ENCODE data around the gene GAL3ST3.

The GAL3ST3 gene

DNA sequence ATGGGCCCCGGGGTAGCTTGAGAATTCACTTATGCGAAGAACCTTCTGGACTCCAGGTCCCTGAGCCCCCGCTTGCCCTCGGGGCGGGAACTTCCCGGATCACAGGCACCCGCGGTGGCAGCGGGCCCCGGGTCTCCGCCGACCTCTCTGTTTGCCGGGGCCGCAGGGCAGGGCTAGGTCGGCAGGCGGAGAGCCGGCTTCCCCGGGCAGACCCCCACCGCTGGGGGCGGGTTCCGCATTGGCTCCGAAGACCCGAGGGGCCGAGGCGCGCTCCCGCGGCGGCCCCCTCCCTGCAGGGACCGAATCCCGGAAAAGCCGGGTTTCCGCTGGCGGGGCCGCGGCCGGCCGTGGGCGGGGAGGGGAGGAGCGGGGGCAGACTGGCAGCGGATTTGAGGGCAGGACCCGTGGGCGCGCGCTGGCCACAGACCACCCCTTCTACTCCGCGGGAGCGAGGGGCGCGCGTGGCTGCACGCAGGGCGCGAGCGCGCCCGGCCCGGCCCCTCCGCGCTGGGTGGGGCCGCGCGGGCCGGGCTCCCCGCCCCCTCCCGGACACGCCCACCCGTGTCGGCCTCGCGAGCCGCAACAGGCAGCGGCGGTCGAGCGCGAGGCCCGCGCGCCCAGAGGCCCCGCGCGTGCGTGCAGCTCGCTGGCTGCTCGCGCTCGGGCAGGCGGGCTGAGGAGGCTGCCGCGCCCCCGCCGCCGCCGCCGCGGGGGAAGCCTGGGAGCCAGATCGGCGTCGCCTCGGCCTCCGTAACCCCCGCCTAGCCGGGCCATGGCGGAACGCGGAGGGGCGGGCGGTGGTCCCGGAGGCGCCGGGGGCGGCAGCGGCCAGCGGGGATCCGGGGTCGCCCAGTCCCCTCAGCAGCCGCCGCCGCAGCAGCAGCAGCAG is 21.0 kb upstream of the GAL3ST3 start, which contains the start of gene PACS1:
Gene PACS1, plus strand, starts transcription at position 558 of the 889 bp plus-strand sequence. Its CDS starts 215 bp downstream, at position 773.
- peak; percentile 80 for DNase-seq (ENCODE audit: low spot score)

DNA sequence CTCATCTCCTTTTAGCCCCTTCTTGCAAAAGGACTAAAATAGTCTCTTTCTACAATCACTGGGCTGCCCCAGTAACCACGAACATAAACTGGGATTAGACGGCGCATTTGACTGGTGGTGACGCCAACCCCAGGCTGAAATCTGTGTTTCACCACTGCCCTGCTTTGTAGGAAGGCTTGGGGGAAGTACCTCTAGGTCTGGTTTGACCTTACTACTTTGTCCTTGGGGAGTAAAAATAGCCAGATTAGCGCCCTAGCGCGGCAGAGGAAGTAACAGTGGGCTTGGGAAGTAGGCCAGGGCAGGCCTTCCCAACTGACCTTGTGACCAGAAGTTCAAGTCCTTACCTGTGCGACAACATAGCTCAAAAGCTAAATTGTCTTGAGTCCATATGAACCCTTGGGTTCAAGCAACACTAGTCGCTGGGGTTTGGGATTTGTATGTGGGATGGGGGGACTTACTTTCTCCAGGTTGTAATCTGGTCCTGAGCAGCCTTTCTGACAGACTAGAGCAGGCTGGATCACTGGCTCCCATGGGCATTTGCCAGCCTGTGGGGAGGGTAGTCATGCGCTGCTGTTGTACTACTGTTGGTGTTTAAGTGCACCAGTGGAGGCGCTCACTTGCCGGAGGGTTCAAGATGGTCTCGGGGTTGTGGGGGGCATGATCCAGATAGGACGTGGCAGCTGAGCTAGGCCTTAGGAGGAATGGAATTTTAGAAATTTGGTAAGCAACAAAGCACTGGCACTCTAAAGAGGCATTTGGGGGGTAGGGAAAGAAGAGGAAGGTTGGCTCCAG is 20.2 kb upstream of the GAL3ST3 start:
- peak; percentile 29 for DNase-seq (ENCODE audit: low spot score)

DNA sequence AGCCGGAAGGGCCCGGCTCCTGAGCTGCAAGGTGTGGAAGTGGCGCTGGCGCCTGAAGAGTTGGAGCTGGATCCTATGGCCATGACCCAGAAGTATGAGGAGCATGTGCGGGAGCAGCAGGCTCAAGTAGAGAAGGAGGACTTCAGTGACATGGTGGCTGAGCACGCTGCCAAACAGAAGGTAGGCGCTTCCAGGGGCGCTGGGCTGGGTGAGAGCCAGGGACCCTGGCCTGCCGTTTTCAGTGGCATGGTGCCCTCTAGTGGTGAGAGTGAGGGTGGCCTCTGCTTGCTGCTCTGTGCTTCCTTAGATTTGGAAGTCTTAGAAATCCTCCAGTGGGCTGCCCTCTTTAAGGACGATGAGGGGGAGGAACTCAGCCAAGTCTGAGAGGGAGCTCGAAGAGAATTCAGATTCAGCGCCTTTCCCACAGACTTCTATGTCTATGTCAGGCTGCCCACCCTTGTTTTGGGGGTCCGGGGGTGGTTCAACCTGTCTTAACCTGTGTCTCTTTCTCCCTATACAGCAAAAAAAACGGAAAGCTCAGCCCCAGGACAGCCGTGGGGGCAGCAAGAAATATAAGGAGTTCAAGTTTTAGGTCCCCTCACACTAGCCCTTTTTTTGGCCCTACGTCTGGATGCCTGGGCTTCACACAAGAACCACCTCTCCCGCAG is 19.3 kb upstream of the GAL3ST3 start:
- peak; percentile 70 for DNase-seq (ENCODE audit: low spot score)

DNA sequence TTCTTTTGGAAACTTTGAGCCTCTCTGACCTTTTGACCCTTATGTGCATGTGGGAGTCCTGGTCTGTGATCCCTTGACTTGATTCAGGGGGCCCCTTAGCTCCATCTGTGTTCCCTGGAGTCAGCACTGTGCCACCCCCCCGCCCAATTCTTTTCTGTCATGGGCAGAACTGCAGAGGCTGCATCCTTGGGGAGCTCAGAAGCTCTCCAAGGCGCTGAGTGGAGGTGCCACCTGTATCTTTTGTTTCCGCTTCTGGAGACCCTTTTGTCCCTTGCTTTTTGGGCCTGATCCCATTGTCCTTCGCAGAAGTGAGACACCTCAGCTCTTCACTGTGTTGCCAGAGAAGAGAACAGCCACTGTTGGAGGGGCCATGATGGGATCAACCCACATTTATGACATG is 18.7 kb upstream of the GAL3ST3 start:
- no peak for DNase-seq (ENCODE audit: low spot score)

DNA sequence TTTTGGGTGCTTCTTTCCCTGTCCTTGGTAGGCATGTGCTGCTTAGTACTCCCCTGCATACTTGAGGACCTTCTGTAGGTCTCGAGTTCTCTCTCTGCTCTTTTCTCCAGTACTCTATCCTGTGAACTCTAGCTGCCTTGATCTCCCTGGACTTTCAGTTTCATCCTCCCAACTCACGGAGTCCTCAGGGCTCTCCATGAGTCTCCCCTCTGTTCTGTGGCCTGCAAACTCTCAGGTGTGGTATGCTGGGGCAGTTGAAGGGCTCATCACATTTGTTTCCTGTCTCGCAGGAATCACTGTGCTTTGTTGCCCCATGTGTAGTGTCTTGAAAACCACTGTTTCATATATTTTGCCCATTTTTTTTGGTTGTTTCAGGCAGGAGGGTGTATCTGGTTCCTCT is 17.8 kb upstream of the GAL3ST3 start:
- DNase-seq (ENCODE audit: low spot score), result no peak

DNA sequence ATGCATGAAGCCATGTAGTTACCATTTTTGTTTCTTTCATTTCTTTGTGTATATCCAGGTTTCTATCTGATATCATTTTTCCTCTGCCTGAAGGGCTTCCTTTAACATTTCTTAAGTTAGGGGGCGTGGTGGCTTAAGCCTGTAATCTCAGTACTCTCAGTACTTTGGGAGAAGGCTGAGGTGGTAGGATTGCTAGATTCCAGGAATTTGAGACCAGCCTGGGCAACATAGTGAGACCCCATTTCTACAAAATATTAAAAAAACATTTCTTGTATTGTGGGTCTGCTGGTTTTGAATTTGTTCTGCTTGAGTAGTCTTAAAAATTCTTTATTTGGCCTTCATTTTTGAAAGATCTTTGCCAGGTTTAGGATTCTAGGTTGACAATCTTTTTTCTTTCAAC is 15.6 kb upstream of the GAL3ST3 start:
- DNase-seq (ENCODE audit: low spot score), result no peak

DNA sequence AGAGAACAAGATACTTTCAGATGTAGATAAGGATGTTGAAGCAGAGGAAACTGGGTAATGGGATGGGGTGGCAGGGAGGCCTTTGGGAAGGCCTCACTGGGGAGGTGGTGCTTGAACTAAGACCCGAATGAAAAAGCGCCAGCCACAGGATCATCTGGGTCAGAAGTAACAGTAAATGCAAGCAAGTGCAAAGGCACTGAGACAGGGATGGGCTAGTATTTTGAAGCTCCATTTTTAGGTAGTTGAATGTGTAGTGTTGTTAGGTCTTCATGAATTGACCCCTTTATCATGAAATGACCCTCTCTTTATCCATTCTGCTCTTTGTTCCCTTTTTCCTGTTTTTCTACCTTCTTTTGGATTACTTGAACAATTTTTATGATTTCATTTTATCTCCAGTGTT is 14.9 kb upstream of the GAL3ST3 start:
- no peak for DNase-seq (ENCODE audit: low spot score)

DNA sequence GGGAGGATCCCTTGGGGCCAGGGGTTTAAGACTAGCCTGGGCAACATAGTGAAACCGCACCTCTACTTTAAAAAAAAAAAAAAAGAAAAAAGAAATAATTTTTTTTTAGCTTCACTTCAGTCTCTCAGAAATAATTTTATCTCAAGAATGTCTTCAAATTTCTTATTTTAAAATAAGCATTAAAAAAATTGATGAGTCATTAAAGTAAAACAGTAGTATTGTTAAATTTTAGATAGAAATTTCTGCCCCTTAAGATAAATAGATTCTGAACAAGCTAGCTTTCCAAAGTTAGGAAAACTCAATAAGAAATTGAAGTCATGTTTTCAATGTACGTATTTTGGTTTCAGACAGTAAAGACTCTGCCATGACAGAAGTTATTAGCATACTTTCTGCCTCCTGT is 13.4 kb upstream of the GAL3ST3 start:
- DNase-seq (ENCODE audit: low spot score), result no peak

DNA sequence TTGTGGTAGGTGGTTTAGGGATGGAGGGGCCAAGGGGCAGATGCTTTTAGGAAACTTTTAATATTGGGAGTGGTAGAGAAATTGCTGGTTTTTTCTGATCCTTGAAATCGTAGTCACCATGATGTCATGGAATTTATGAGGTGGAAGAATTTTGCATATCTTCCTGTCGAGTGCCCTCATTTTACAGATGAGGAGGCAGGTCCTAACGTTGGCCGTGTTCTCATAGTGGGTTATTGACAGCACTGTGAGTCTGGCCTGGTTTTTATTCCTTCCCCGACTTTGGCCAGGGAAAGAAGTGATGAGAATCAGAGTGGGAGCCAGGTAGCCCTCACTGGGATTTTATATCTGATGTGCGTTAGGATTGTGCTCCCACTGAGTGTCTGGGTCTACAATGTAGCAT is 12.3 kb upstream of the GAL3ST3 start:
- no peak for DNase-seq (ENCODE audit: low spot score)

DNA sequence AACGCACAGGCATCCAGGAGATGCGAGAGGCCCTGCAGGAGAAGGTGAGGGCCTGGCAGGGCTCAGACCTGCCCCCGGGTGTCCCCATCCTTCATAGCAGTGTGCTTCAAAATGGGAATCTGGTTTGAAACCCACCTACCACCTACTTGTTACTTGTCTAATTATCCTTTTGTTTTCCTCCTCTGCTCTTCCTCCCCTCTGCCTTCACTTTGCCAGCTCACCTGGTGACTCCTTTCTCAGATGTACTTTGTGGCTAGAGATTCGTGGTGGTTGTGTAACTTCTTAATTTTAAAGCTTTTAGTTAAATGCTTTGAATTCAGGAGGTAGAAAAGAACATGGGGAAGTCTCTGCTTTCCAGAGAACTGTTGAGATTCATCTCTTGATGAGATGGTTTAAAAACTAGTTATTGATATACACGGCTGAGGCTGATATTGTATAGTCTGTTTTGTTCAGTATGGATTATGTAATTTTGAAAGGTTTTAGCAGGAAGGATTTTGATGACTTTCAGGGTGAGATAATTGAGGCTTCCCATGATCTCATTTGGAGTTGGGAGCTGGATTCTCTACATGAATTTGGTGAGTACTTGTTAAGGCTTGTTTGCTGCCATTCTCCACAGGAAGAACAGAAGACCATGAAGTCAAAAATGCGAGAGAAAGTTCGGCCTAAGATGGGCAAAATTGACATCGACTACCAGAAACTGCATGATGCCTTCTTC is 11.2 kb upstream of the GAL3ST3 start:
- DNase-seq (ENCODE audit: low spot score), result no peak

DNA sequence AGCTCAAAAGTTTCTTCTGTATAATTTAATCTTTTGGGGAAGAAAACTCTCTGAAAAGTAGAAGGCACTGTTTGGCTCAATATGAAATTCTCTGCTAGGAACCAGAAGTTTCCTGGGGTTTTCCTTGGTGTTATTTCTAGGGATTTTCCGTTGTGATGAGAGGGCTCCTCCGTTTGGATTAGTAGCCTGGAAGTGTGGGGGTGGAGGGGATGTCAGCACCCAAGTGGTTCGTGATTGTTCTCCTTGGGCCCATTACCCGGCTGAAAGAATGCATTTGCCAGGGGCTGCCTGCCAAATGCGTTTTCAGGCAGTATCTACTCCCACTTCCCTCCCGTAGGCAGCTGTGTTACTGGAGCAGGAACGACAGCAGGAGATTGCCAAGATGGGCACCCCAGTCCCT is 7.5 kb upstream of the GAL3ST3 start:
- DNase-seq (ENCODE audit: low spot score), result no peak

DNA sequence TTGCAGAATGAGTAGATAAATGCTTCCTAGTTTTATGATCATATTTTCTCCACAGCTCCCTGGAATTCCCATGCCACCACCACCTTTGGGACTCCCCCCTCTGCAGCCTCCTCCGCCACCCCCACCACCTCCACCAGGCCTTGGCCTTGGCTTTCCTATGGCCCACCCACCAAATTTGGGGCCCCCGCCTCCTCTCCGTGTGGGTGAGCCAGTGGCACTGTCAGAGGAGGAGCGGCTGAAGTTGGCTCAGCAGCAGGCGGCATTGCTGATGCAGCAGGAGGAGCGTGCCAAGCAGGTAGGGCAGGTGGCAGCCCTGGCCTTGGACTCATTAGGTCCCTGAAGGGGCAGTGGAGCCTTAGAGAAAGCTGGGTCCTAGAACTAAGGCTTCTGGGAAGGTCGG is 6.1 kb upstream of the GAL3ST3 start:
- no peak for DNase-seq (ENCODE audit: low spot score)

DNA sequence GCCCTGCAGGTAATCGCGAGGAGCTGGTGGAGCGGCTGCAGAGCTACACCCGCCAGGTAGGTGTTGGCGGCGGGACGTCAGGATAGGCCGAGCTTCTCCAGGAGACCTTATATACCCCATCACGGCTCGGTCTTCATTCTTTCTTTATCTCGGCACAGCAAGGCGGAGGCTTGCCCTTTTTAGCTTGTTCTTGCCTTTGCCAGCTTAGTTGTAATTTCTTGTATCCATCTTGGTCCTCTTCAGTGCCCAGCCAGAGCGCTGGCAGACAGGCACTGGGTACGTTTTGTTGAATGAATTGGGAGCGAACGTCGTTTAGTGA is 3.7 kb upstream of the GAL3ST3 start:
- no peak for DNase-seq (ENCODE audit: low spot score)

DNA sequence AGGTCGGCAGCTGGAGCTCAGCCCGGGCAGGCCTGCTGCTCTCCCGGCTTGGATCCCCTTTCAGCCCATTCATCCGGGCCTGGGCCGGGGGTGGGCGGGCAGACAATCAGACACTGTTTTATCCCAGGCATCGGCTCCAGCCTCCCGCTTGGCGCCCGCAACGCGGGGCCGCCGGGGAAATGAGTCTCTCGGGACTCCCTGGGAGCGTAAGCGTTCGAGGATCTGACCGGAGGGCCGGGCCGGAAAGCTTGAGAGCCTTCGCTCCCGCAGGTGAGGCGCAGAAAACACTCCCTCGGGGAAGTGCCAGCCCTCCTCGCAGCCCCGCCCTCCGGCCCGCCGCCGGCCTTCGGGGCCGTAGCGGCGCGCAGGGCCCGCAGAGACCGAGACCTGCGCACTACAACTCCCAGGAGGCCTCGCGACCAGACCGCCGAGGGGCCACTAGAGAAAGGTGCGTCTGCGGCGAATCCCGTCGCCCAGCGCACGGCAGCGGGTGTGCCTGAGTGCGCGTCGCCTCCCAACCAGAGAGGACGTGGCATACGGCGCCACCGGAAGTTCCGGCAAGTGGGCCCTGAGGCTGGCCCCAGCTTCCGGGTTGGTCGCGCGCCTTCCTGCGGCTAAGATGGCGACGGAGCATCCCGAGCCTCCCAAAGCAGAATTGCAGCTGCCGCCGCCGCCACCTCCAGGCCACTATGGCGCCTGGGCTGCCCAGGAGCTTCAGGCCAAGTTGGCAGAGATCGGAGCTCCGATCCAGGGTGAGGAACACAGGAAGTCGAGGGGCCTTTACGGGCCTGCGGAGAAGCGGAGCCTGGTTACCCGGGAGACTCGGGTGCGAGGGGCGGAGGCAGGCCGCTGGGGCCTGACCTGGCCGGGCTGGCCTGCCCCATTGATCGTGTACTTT is 3.1 kb upstream of the GAL3ST3 start, which contains the start of gene SF3B2:
Gene SF3B2, plus strand, starts transcription at position 599 of the 898 bp plus-strand sequence. Its CDS starts 21 bp downstream, at position 620.
- peak; percentile 97 for DNase-seq (ENCODE audit: low spot score)

DNA sequence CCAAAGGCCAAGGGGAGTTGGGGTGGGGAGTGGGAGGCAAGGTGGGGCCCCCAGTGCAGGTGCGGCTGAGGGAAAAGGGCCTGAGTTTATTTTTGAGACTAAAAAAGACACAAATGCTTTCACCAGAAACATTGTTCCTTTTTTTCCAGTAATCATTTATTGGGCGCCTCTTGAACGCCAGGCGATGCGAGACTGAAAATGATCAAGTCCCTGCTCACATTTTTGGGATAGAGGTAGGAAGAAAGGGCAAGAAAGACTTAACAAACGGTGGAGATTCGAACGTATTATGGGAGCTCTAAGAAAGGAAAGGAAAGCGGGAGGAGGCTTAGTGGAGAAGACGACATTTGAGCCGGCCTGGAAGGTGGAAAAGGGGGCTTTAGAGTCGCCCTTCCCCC is 2.4 kb upstream of the GAL3ST3 start:
- DNase-seq (ENCODE audit: low spot score), result no peak

DNA sequence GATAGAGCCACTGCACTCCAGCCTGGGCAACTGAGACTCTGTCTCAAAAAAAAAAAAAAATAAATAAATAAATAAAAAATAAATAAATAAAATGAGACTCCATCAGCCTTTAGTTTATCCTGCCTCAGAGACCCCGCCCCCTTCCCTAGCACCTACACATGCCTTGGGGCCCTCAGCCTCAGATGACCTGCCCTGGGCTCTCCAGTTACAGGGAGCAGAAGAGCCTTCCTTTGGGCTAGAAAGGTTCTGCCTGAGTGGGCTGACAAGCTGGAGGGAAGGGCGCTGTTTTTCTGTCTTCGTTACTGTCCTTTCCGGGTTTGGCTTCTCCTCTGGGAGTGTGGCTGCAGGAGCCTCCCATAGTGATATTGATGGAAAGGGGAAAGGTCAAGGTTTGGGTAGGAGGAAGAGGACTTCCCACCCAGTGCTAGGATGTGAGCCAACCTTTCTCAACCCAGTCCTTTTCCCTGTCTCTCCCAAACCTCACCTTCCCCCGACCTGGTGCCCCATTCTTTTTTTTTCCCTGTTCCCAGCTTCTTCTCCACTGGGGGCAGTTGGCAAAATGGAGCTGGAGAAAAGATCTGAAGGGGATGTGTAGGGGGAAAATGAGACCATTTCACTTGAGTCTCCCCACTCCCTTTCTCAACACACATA is 1.7 kb upstream of the GAL3ST3 start:
- DNase-seq (ENCODE audit: low spot score), result no peak

DNA sequence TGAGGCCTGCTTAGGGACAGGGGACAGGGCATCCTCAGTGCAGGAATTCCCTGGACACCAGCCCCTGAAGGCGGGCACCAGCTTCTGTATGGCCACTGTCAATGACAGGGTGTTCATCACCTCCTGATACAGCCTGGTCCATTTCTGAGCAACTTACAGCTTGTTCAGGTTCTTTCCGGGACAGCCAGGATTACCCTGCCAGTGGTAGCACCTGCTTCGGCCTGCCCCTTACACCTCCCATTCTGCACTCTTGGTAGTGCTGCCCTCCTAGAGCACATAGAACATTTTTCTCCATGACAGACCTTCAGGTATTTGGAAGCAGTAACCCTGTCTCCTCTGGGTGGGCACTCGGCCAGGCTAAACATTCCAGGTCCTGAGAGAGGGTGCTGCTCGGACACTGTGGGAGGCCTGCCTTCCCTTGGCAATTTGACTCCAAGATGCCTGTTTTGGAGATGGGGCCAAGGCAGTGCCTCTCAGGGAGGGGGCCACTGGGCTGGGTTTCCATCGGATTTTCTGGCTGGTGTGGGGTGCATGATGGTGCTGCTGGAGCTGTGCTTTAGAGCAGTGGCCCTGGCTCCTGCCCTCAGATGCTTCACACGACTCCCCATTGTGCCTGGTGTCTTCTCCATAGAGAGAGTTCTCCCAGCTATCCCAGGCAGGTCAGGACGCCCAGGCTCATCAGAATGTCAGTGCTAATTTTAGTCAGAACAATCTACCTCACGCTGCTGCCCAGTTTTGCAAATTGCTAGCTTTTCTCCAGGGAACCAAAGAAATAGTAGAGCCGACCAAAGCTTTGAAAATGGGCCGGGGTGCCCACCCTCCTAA is 1.2 kb downstream of the GAL3ST3 start:
- no peak for DNase-seq (ENCODE audit: low spot score)

DNA sequence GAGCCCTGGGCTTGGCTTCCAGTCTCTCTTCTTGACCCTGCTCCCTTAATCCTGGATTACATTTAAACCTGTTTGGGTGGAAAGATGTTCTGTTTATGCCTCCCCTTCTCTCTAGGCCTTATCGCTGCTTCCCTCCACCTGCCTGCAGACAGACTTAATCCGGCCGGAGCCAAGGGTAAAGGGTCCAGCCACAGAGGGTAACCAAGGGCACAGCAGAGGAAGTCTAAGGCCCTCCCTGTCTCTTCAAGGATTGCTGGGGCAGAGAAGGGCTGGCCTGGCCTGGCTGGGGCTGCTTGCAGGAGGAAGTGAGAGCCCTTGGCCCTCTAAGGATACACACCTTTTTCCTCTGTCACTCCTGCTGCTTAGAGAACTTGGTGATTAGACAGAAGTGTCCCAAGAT is 2.1 kb downstream of the GAL3ST3 start:
- no peak for DNase-seq (ENCODE audit: low spot score)

DNA sequence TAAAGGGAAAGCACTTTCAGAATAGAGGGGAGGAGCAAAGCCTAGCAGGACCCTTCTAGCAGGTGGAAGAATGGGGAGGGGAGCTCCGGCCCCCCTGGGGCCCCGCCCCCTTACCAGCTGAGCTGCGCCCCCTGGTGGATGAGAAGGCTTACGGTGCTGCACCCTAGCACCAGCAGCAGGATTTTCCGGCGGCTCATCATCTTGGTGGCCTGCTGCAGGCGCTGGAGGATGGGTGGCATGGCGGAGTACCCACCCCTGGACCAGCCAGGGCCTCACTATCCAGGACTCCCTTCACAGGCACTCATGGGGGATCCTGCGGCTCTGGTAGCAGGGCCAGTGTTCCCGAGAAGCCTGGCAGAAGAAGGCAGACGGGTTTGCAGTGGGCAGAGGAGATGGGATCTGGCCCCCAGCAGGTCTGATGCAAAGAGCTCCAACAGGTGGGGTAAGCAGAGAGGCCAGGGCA is 3.8 kb downstream of the GAL3ST3 start:
- DNase-seq (ENCODE audit: low spot score), result peak; percentile 79
